Renal cortical epithelial cell (primary cell): ENCODE results near the gene BICRA. TPM values are rescaled to one million over a fixed set of nuclear protein-coding genes. Genes with fewer than 3 reads are reported as not detected.
"Not testable (repeated sequence)": the region's sequence is repeated elsewhere in the genome, so short reads cannot be mapped to it uniquely, and the experiment has no call there.

Experiments used
- DNase-seq: peaks from one replicate; pipeline ENCODE4 v3.0.0-alpha.2; 2011; ENCODE audit warnings: low read depth
- total RNA-seq: library from RNA; depleted of rRNA; stranded (reverse); fragments of >200 nt; gene quantifications from 2 replicates; pipeline ENCODE4 v1.2.3, GENCODE V29; 2014

The BICRA gene
- total RNA-seq, 1 donor from 2014 or later = 18.8 TPM

GRCh38 chr19:47631681-47632446, 22.9 kb downstream of the BICRA start:
- no peak for DNase-seq

GRCh38 chr19:47633517-47633916, 24.6 kb downstream of the BICRA start:
- peak; percentile 16 for DNase-seq

GRCh38 chr19:47633996-47634395, 25.1 kb downstream of the BICRA start:
- DNase-seq = no peak

GRCh38 chr19:47635152-47635754, 26.3 kb downstream of the BICRA start:
- DNase-seq = not testable (repeated sequence)

- DNase-seq = no peak
These were observed 28.6 kb downstream of the BICRA start for GRCh38 chr19:47637550-47637949.

- no peak for DNase-seq
These were observed 33.1 kb downstream of the BICRA start for GRCh38 chr19:47641891-47642485.

GRCh38 chr19:47643281-47643680, 34.3 kb downstream of the BICRA start:
- DNase-seq = no peak

- no peak for DNase-seq
These were observed 35.3 kb downstream of the BICRA start for GRCh38 chr19:47644199-47644598.

- DNase-seq = peak; percentile 84
These were observed 36.0 kb downstream of the BICRA start for GRCh38 chr19:47644743-47645482.

- DNase-seq = no peak
These were observed 38.0 kb downstream of the BICRA start for GRCh38 chr19:47646924-47647323.

GRCh38 chr19:47649588-47649987, 40.7 kb downstream of the BICRA start:
- no peak for DNase-seq

GRCh38 chr19:47650700-47651099, 41.8 kb downstream of the BICRA start:
- DNase-seq = no peak

GRCh38 chr19:47651132-47651531, 42.2 kb downstream of the BICRA start:
- no peak for DNase-seq

- no peak for DNase-seq
These were observed 42.8 kb downstream of the BICRA start for GRCh38 chr19:47651691-47652090.

- DNase-seq = no peak
These were observed 43.4 kb downstream of the BICRA start for GRCh38 chr19:47652285-47652684.

- no peak for DNase-seq
These were observed 44.9 kb downstream of the BICRA start for GRCh38 chr19:47653856-47654255.

- DNase-seq = no peak
These were observed 48.8 kb downstream of the BICRA start for GRCh38 chr19:47657719-47658118.

- DNase-seq = no peak
These were observed 49.8 kb downstream of the BICRA start for GRCh38 chr19:47658431-47659348.

- DNase-seq = peak; percentile 61
These were observed 51.5 kb downstream of the BICRA start for GRCh38 chr19:47660435-47660832.

- no peak for DNase-seq
These were observed 52.2 kb downstream of the BICRA start for GRCh38 chr19:47661161-47661560.

GRCh38 chr19:47661611-47662010, 52.7 kb downstream of the BICRA start:
- no peak for DNase-seq
